IMR-90 (cell line): ENCODE results near the gene ENDOV.

Experiments
- POLR2A ChIP-seq: IDR thresholded peaks from 2 replicates; pipeline ENCODE4 v1.6.1; 2012; ENCODE audit warnings: mild to moderate bottlenecking, low read depth, low read length
- TF ChIP-seq, protein P1 (sequence below): conservative IDR thresholded peaks from 2 replicates; pipeline ENCODE4 v1.5.1; 2012; ENCODE audit warnings: mild to moderate bottlenecking, low read depth, low read length, improper control_type of control experiment
- TF ChIP-seq, protein P2 (sequence below): fragments of 150-350 bp; IDR thresholded peaks from 2 replicates; pipeline ENCODE4 v1.6.1; 2016; ENCODE audit warnings: low read depth, mild to moderate bottlenecking, low read length, moderate library complexity, borderline replicate concordance

DNA sequence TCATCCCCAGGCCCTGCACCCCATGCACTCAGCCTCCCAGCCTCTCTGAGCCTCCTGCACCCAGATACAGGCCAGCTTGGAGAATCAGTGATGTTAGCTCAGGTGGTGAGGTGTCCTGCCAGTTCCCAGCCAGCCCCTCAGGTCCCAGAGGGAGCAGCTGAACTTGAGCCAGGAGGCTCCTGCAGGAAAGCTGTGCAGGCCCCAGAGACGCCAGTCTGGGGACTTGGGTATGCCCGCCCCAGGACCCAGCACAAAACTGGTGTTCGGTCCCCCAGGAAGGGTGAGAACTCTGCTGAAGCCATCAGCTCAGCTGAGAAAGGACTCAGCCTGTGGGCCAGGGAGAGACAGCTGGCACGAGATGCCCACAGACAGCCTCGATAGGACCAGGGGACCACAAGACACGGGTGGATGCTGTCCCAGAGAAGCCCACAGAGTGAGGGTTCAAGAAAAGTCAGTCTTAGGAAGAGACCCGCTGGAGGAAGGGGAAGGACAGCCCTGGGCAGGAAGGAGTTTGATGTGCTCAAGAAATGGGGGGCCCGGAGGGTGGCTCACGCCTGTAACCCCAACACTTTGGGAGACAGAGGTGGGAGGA, 11.0 kb downstream of the ENDOV start:
- TF ChIP-seq POLR2A: no peak
- TF ChIP-seq, protein P1, sequence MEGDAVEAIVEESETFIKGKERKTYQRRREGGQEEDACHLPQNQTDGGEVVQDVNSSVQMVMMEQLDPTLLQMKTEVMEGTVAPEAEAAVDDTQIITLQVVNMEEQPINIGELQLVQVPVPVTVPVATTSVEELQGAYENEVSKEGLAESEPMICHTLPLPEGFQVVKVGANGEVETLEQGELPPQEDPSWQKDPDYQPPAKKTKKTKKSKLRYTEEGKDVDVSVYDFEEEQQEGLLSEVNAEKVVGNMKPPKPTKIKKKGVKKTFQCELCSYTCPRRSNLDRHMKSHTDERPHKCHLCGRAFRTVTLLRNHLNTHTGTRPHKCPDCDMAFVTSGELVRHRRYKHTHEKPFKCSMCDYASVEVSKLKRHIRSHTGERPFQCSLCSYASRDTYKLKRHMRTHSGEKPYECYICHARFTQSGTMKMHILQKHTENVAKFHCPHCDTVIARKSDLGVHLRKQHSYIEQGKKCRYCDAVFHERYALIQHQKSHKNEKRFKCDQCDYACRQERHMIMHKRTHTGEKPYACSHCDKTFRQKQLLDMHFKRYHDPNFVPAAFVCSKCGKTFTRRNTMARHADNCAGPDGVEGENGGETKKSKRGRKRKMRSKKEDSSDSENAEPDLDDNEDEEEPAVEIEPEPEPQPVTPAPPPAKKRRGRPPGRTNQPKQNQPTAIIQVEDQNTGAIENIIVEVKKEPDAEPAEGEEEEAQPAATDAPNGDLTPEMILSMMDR: no peak
- TF ChIP-seq, protein P2, sequence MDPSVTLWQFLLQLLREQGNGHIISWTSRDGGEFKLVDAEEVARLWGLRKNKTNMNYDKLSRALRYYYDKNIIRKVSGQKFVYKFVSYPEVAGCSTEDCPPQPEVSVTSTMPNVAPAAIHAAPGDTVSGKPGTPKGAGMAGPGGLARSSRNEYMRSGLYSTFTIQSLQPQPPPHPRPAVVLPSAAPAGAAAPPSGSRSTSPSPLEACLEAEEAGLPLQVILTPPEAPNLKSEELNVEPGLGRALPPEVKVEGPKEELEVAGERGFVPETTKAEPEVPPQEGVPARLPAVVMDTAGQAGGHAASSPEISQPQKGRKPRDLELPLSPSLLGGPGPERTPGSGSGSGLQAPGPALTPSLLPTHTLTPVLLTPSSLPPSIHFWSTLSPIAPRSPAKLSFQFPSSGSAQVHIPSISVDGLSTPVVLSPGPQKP: no peak
